Head of caudate nucleus (tissue), 42 donors: ENCODE results near the gene ROPN1L.
"Not testable (repeated sequence)": the region's sequence is repeated elsewhere in the genome, so short reads cannot be mapped to it uniquely, and the experiment has no call there.

Experiments
- DNase-seq, 42 donors: peaks; one replicate each; pipeline versions ENCODE4 v3.0.0 to v3.0.0-alpha.2; 2020 to 2021; ENCODE audit warnings: mixed read lengths in 7 of 42
- intact Hi-C: fragments of 100-400 bp; cut with DNase I; formaldehyde crosslinking; loops from one replicate; pipeline ENCODE4 v1.15.0; 2022

The ROPN1L gene

GRCh38 chr5:10441083-10441991 lies at the start of gene ROPN1L:
ROPN1L (plus strand) TSS chr5:10441879; CDS start chr5:10442168, 289 bp downstream.
- intact Hi-C loops: no loop called here
- DNase-seq: peak; percentile 62 to 95 (median 90)

GRCh38 chr5:10392567-10393328 lies 48.9 kb upstream of the ROPN1L start:
- intact Hi-C loops, DNase-seq: not testable (repeated sequence)

DNA sequence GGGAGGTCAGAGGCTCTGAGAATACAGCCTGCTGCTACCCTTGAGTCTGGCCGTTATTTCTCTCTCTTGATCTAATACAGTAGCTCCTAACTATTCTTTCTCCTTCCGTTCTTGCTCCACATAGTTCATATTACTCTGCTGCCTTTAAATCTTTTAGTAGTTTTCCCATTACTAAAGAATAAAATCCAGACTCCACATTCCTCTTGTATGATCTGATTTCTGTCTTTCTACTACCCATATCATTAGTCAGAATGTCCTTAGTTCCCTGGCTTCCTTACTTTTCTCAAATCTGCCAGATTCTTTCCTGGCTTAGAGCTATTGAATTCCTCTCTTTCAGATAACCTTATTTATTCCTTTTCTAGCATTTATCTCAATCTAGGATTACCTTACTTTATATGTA lies 48.2 kb upstream of the ROPN1L start:
- no peak for DNase-seq
- intact Hi-C loops: no loop called here

DNA sequence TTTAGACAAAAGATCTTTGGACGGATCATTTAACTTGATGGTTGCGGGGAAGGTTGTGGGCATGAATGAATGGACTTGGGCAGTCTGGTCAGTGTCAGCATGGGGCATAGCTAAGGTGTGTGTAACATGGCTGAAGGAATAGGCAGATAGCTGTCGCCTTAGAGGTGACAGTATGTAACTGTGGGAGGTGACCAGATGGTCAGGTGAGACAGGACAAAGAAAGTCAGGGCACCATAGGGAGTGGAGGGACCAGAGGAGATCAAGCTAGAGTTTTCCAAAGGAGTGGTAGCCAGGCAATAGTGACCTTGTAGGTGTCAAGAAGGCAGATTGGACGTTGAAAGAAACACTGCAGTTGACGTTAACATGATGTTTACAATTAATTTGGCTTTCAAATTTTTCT lies 45.1 kb upstream of the ROPN1L start:
- DNase-seq: no peak
- intact Hi-C loops: no loop called here

DNA sequence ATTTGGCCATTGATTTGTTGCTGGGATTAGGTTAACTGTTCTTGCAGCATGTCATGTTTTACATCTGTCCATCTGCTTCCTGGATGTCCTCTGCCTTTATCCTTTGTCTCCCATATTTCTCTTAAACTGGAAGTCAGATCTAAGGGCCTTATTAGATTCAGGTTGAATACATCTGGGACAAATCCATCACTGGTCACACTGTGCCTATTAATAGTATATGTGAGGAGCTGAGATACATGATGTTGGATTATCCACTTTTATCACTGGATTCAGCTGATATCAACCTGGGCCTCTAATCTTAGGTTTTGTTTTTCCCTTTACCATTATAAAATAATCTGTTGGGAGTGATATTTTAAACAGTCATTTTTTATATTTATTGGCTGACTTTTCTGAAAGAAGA lies 41.8 kb upstream of the ROPN1L start:
- intact Hi-C loops: no loop called here

GRCh38 chr5:10400411-10400810 lies 41.3 kb upstream of the ROPN1L start:
- no peak for DNase-seq
- intact Hi-C loops: no loop called here

More for the DNA sequence above, 41.8 kb upstream of the ROPN1L start:
- no peak for DNase-seq

GRCh38 chr5:10400831-10401230 lies 40.8 kb upstream of the ROPN1L start:
- intact Hi-C loops: no loop called here
- no peak for DNase-seq

DNA sequence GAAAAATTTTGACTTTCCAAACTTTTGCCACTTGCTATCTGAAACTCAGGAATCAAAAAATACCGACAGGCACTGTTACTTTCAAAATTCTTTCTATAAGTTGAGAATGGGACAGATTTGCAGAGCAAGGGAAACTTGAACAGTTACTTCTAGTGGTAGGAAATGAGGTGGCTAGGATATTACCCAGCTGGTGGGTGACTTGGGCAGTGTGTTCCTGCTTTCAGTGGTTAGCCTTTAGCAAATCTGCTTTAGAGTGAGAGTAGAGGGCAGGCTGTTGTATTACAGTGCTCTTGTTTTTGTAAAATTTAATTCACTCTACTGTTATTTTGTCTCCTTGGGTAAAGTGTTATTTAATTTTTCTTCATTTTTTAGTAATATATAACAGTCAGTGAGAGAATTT lies 40.2 kb upstream of the ROPN1L start:
- intact Hi-C loops: no loop called here
- no peak for DNase-seq

- no peak for DNase-seq
Observed at GRCh38 chr5:10403829-10404228, 37.9 kb upstream of the ROPN1L start.

DNA sequence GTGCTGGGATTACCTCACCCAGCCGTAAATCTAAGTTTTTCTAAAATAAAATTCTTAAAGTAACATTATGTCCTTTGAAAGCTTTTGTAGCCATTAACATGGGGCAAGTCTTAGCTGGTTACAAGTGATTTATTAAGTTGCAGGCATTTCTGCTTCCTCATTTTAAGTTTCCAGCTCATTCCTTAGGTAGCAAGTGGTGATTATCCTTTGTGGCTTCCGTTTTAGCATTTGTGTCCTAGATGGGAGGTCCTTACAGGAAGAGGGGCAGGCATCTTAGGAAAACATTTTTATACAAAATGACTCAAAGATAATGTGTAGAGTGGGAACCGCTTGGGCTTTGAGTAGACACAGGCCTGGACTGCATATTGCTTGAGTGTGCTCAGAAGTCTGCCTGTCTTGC lies 35.0 kb upstream of the ROPN1L start:
- intact Hi-C loops: no loop called here
- DNase-seq: no peak

More at GRCh38 chr5:10403829-10404228, 37.9 kb upstream of the ROPN1L start:
- intact Hi-C loops: no loop called here

- intact Hi-C loops: no loop called here
- no peak for DNase-seq
Observed at GRCh38 chr5:10409504-10409903, 32.2 kb upstream of the ROPN1L start.

DNA sequence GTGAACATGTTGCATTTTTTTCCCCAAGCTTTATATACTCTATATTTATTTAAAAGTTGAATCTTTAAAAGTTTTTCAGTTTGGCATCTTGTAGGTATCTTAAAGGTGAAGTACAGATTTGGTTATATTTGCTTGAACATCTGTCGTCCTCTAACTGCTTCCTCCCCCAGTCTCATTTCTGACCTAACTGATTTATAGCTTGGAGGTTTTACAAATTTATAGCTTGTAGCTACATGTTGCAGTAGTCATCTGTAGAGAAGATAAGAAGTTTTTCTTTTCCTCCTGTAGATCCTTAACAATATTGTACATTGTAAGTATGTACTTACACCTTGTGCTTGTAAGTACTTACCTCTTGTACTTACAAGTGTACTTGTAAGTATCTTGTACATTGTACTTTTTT lies 31.0 kb upstream of the ROPN1L start:
- intact Hi-C loops: no loop called here
- DNase-seq: no peak

GRCh38 chr5:10411336-10411735 lies 30.3 kb upstream of the ROPN1L start:
- DNase-seq: no peak
- intact Hi-C loops: no loop called here

- intact Hi-C loops: no loop called here
- DNase-seq: no peak
Observed at GRCh38 chr5:10416868-10417267, 24.8 kb upstream of the ROPN1L start.

GRCh38 chr5:10418654-10419345 lies 22.9 kb upstream of the ROPN1L start:
- intact Hi-C loops: no loop called here
- DNase-seq: no peak

DNA sequence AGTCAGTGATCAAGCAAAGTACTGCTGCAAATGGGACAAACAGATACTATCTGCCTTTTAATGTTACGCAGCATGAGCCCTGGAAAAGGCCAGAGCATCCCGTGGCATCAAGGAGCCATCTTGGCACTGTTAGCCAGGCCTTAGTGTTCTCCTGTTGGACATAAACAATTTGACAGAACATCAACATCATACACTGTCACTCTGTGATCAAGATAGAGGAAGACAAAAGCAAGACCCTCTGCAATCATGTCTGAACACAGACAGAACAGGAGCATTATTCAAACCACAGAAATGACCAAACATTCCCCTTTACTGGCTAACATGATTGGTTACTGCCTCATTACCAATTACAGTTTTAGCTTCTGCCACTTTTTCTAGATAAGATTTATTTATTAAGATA lies 21.2 kb upstream of the ROPN1L start:
- intact Hi-C loops: loop anchor here (5.0 kb wide), 1 partner anchor 68 kb away; the partner anchor contains the start of gene MARCHF6
- DNase-seq: no peak

- intact Hi-C loops: loop anchor here (5.0 kb wide), 1 partner anchor 69 kb away; the partner anchor contains the start of gene MARCHF6
Observed at GRCh38 chr5:10420932-10421331, 20.7 kb upstream of the ROPN1L start.

DNA sequence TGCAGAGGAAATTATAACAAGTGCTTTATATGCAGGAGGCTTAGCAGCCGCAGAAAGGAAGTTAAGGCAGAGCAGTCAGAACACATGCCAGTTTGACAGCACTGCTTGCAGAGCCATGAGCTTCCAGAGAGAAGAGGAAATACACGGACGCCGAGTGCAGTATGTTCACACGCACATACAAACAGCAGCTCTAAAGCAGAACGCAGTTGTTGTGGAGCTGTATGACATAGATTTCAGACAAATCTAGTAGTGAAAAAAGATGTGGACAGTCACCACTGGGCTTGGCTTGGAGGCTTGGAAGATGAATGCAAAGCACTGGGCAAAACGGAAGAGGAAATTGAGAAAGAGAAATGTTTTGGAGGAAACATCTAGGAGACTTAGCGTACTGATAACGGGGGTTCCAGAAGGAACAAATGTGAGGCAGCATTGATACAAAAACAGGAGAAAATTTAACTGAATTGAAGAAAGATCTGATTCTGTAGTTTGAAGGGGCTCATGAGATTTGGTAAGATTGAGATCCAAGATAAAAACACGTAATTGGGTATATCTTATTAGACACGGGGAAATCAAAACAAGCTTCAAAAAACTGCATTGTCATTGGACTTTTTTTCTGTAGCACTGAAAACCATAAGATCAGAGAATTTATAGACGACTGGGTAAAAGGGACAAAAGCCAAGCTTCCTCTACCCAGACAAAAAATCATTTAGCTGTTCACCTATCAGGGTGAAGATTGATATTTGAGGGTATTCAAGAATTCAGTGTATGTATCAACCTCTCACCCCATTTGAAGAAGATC lies 19.6 kb upstream of the ROPN1L start:
- peak in 28 of 42 donors; percentile 8 to 58 (median 31) for DNase-seq
- intact Hi-C loops: loop anchor here (5.0 kb wide), 1 partner anchor 70 kb away; the partner anchor contains the start of gene MARCHF6

More at GRCh38 chr5:10420932-10421331, 20.7 kb upstream of the ROPN1L start:
- no peak for DNase-seq
